GM12873 (cell line): ENCODE measurements around the gene ZBTB44.

Experiments used
- TF ChIP-seq, protein P1 (sequence below): IDR thresholded peaks from 2 replicates; pipeline ENCODE4 v1.5.1; 2012; ENCODE audit warnings: low read depth, mild to moderate bottlenecking, moderate library complexity, low read length, control low read depth; ENCODE audit not compliant: insufficient read depth; ENCODE audit errors: missing control alignments

The ZBTB44 gene

GRCh38 chr11:130314750-130315285, at the start of gene ZBTB44:
TSS of gene ZBTB44 (minus strand) at chr11:130314917. CDS start at chr11:130261873, 53,044 bp downstream.
- TF ChIP-seq, protein P1, sequence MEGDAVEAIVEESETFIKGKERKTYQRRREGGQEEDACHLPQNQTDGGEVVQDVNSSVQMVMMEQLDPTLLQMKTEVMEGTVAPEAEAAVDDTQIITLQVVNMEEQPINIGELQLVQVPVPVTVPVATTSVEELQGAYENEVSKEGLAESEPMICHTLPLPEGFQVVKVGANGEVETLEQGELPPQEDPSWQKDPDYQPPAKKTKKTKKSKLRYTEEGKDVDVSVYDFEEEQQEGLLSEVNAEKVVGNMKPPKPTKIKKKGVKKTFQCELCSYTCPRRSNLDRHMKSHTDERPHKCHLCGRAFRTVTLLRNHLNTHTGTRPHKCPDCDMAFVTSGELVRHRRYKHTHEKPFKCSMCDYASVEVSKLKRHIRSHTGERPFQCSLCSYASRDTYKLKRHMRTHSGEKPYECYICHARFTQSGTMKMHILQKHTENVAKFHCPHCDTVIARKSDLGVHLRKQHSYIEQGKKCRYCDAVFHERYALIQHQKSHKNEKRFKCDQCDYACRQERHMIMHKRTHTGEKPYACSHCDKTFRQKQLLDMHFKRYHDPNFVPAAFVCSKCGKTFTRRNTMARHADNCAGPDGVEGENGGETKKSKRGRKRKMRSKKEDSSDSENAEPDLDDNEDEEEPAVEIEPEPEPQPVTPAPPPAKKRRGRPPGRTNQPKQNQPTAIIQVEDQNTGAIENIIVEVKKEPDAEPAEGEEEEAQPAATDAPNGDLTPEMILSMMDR: no peak

GRCh38 chr11:130359419-130359818, 44.7 kb upstream of the ZBTB44 start:
- TF ChIP-seq, protein P1: no peak

GRCh38 chr11:130358398-130358797, 43.7 kb upstream of the ZBTB44 start:
- TF ChIP-seq, protein P1: no peak

GRCh38 chr11:130347261-130347660, 32.5 kb upstream of the ZBTB44 start:
- TF ChIP-seq, protein P1: no peak

GRCh38 chr11:130344841-130345240, 30.1 kb upstream of the ZBTB44 start:
- TF ChIP-seq, protein P1: no peak

DNA sequence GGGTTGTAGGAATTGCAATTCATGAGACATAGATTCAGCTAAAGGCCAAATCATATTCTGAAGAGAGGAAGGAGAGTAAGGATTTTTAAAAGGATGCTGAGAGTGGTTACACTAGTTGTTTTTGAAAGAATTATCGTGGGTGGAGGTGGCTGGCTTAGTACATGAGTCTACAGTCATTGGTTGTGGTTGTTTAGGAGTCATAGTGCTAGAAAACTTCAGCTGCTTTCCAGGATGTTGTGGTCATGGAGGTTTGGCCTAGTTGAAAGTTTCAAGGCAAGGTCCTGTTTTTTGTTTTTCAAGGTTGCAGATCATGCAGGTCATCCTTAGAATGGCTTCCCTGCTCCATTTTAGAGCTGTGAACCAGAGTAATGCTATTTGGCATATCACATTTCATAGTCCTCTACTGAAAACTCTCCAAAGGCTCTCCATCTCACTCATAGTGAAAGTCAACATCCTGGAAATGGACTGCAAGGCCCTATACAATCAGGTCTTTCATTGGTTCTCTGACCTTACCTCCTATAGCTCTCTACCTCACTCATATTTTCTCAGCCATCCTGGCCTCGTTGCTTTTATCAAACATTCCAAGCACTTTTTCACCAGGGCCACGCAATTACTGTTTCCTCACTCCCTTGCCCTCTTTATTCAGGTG, 26.1 kb upstream of the ZBTB44 start:
- TF ChIP-seq, protein P1: no peak

DNA sequence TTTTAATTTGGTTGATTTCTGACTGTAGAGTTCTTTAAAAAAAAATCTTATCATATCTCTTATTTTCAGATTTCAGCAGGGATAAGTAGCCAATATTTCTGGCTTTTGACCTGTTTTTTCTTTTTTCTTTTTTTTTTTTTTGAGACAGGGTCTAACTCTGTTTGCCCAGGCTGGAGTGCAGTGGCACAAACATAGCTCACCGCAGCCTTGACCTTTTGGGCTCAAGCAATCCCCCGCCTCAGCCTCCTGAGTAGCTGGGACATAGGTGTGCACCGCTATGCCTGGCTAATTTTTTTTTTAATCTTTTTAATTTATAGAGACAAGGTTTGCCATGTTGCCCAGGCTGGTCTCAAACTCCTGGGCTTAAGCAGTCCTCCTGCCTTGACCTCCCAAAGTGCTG, 23.9 kb upstream of the ZBTB44 start:
- TF ChIP-seq, protein P1: no peak
